Mesenchymal stem cell (in vitro differentiated cells and primary cell): Measurements from ENCODE around the gene UBA52.

Source experiments
- DNase-seq: peaks from one replicate; pipeline ENCODE4 v3.0.0-alpha.2; 2013
- H2AFZ ChIP-seq: one replicate; pipeline ENCODE4 v1.6.1; 2013; ENCODE audit warnings: low read depth, mild to moderate bottlenecking, control low read depth, inconsistent platforms, low read length, moderate library complexity
- H2AK5ac ChIP-seq: 2 replicates; pipeline ENCODE4 v1.6.1; 2013; ENCODE audit warnings: low read length, moderate library complexity, mild to moderate bottlenecking, inconsistent platforms; ENCODE audit not compliant: severe bottlenecking
- H2BK120ac ChIP-seq: one replicate; pipeline ENCODE4 v1.6.1; 2013; ENCODE audit warnings: low read depth, mild to moderate bottlenecking, inconsistent platforms, low read length, moderate library complexity
- H2BK12ac ChIP-seq, 2 experiments: one replicate each; pipeline ENCODE4 v1.6.1; 2013; ENCODE audit warnings: inconsistent platforms in 2 of 2, low read length in 2 of 2, mild to moderate bottlenecking in 2 of 2, moderate library complexity in 2 of 2, control low read depth in 1 of 2
- H2BK15ac ChIP-seq: one replicate; pipeline ENCODE4 v1.6.1; 2013; ENCODE audit warnings: mild to moderate bottlenecking, low read depth, inconsistent platforms; ENCODE audit not compliant: poor library complexity, severe bottlenecking
- H2BK5ac ChIP-seq: 2 replicates; pipeline ENCODE4 v1.6.1; 2013; ENCODE audit warnings: low read depth, mild to moderate bottlenecking, low read length, control low read depth, inconsistent platforms; ENCODE audit not compliant: poor library complexity, severe bottlenecking
- H3K14ac ChIP-seq, 2 experiments: one replicate each; pipeline ENCODE4 v1.6.1; 2013; ENCODE audit warnings: inconsistent platforms in 2 of 2, low read length in 2 of 2, control low read depth in 1 of 2, mild to moderate bottlenecking in 1 of 2, moderate library complexity in 1 of 2
- H3K18ac ChIP-seq, 2 experiments: one replicate each; pipeline ENCODE4 v1.6.1; 2013; ENCODE audit warnings: inconsistent platforms in 2 of 2, low read length in 2 of 2, control low read depth in 1 of 2, low read depth in 1 of 2, mild to moderate bottlenecking in 1 of 2
- H3K23ac ChIP-seq, 2 experiments: one replicate each; pipeline ENCODE4 v1.6.1; 2013; ENCODE audit warnings: inconsistent platforms in 2 of 2, low read length in 2 of 2, mild to moderate bottlenecking in 2 of 2, moderate library complexity in 2 of 2, control low read depth in 1 of 2
- H3K27ac ChIP-seq: 2 replicates; pipeline ENCODE4 v1.5.1; 2013; ENCODE audit warnings: mild to moderate bottlenecking, moderate library complexity, low read length, control low read depth, inconsistent platforms; ENCODE audit not compliant: poor library complexity, severe bottlenecking
- H3K27me3 ChIP-seq, 2 experiments: 2 replicates each; pipeline versions ENCODE4 v1.6.1 to v1.7.0; 2013; ENCODE audit warnings: low read length in 2 of 2, mild to moderate bottlenecking in 2 of 2, moderate library complexity in 2 of 2, control low read depth in 1 of 2, inconsistent platforms in 1 of 2; ENCODE audit not compliant: control insufficient read depth in 1 of 2, insufficient read depth in 1 of 2
- H3K36me3 ChIP-seq, 2 experiments: 2 replicates each; pipeline versions ENCODE4 v1.6.1 to v1.7.0; 2013; ENCODE audit warnings: low read length in 2 of 2, control low read depth in 1 of 2, inconsistent platforms in 1 of 2, low read depth in 1 of 2, mild to moderate bottlenecking in 1 of 2; ENCODE audit not compliant: insufficient read depth in 2 of 2, control insufficient read depth in 1 of 2
- H3K4ac ChIP-seq, 2 experiments: one replicate each; pipeline ENCODE4 v1.6.1; 2013; ENCODE audit warnings: inconsistent platforms in 2 of 2, low read length in 2 of 2, mild to moderate bottlenecking in 2 of 2, moderate library complexity in 2 of 2, control low read depth in 1 of 2, low read depth in 1 of 2
- H3K4me1 ChIP-seq: 2 replicates; pipeline ENCODE4 v1.6.1; 2013; ENCODE audit warnings: low read depth, low read length, control low read depth; ENCODE audit not compliant: control insufficient read depth, insufficient read depth
- H3K4me2 ChIP-seq: 2 replicates; pipeline ENCODE4 v1.6.1; 2013; ENCODE audit warnings: low read length, mild to moderate bottlenecking, inconsistent platforms; ENCODE audit not compliant: poor library complexity, severe bottlenecking
- H3K4me3 ChIP-seq, 2 experiments: 2 replicates each; pipeline versions ENCODE4 v1.5.1 to v1.7.0; 2013; ENCODE audit warnings: low read length in 2 of 2, mild to moderate bottlenecking in 2 of 2, control low read depth in 1 of 2, low read depth in 1 of 2; ENCODE audit not compliant: insufficient read depth in 1 of 2
- H3K79me1 ChIP-seq: replicated peaks from 2 replicates; pipeline ENCODE4 v1.6.1; 2013; ENCODE audit warnings: mild to moderate bottlenecking, control low read depth, low read length, inconsistent platforms; ENCODE audit not compliant: poor library complexity, severe bottlenecking
- H3K9ac ChIP-seq: 2 replicates; pipeline ENCODE4 v1.7.0; 2013; ENCODE audit warnings: mild to moderate bottlenecking, low read length, moderate library complexity
- H3K9me3 ChIP-seq: 2 replicates; pipeline ENCODE4 v1.7.0; 2013; ENCODE audit warnings: mild to moderate bottlenecking, low read length; ENCODE audit not compliant: control insufficient read depth
- H4K8ac ChIP-seq: one replicate; pipeline ENCODE4 v1.6.1; 2013; ENCODE audit warnings: inconsistent platforms, mild to moderate bottlenecking, low read length, moderate library complexity
- H4K91ac ChIP-seq: one replicate; pipeline ENCODE4 v1.6.1; 2013; ENCODE audit warnings: mild to moderate bottlenecking, low read length, inconsistent platforms
- WGBS: methylation state at CpG from one replicate; pipeline ENCODE4 v1.1.7; 2013; ENCODE audit warnings: mixed read lengths; 5-methylcytosine and 5-hydroxymethylcytosine counted together

UBA52 gene

DNA sequence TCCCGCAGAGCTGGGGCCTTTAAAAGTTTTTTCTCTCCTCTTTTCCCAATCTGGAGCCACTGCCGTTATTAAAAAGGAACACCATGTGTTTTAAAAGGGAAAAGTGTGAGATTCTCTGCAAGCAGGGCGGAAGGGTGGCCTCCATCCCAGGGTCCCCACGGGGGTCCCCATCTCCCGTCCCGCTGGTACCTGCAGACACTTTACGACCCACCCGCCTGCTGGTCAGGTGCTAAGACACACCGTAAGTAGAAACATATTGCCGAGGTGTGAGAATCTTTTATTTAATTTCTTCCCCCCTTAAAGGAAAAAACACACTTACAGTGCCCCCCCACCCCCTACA, 33.1 kb downstream of the UBA52 start:
- no peak overlapping the region for H2BK5ac ChIP-seq
- H3K4ac ChIP-seq, result no peak overlapping the region
- no peak overlapping the region for H3K14ac ChIP-seq
- peaks cover 26% of the 10 kb centered on the region for H3K4me1 ChIP-seq
- H2AFZ ChIP-seq, result no peak overlapping the region
- no peaks in the 10 kb centered on the region for H3K79me1 ChIP-seq
- no peak overlapping the region for H4K91ac ChIP-seq
- no peak for DNase-seq
- no peak overlapping the region for H2AK5ac ChIP-seq
- H3K27me3 ChIP-seq, result peaks cover 39 to 67% of the 10 kb centered on the region in 2 experiments
- no peak overlapping the region for H3K4me2 ChIP-seq
- no peak overlapping the region for H3K9ac ChIP-seq
- no peak overlapping the region for H2BK120ac ChIP-seq
- no peak overlapping the region for H2BK12ac ChIP-seq
- H3K9me3 ChIP-seq, result no peaks in the 10 kb centered on the region
- no peak overlapping the region for H2BK15ac ChIP-seq
- H3K36me3 ChIP-seq, result no peaks in the 10 kb centered on the region
- no peak overlapping the region for H3K27ac ChIP-seq
- no peak overlapping the region for H3K18ac ChIP-seq
- WGBS, result 14% methylated on average over 6 of the region's 10 CpGs
- H4K8ac ChIP-seq, result no peak overlapping the region
- no peak overlapping the region for H3K23ac ChIP-seq
- no peak overlapping the region for H3K4me3 ChIP-seq

DNA sequence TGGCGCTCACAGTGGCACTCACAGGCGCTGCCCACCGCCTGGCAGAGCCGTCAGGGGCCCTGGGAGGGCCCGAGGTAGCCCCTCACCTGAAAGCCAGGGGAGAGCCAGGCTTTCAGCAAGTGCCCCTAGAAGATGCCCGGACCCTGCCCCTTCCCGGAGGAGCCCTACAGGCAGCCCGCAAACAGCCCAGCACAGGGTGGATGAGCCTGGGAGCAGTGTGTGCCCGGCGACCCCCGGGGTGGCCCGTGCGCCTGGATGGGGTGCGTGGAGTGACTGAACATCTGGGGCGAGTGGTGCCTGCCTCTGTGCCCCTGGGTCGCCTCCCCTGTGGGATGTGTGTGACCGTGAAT, 33.5 kb downstream of the UBA52 start:
- H3K4me3 ChIP-seq, result peak overlapping the region in 1 of 2 experiments; percentile 62
- no peak overlapping the region for H2AFZ ChIP-seq
- no peak overlapping the region for H3K27ac ChIP-seq
- no peaks in the 10 kb centered on the region for H3K9me3 ChIP-seq
- H2BK15ac ChIP-seq, result no peak overlapping the region
- H3K4ac ChIP-seq, result peak overlapping the region in 1 of 2 experiments; percentile 13
- no peak overlapping the region for H2BK120ac ChIP-seq
- H3K4me1 ChIP-seq, result peaks cover 26% of the 10 kb centered on the region
- no peak overlapping the region for H2BK12ac ChIP-seq
- no peak overlapping the region for H3K4me2 ChIP-seq
- H3K23ac ChIP-seq, result peak overlapping the region in 1 of 2 experiments; percentile 34
- H3K14ac ChIP-seq, result peak overlapping the region in 1 of 2 experiments; percentile 35
- no peak overlapping the region for H3K9ac ChIP-seq
- H3K27me3 ChIP-seq, result peaks cover 43 to 69% of the 10 kb centered on the region in 2 experiments
- H3K36me3 ChIP-seq, result no peaks in the 10 kb centered on the region
- no peak overlapping the region for H4K91ac ChIP-seq
- no peak overlapping the region for H4K8ac ChIP-seq
- no peaks in the 10 kb centered on the region for H3K79me1 ChIP-seq
- H2BK5ac ChIP-seq, result no peak overlapping the region
- no peak overlapping the region for H3K18ac ChIP-seq
- 16% methylated on average over 17 of the region's 17 CpGs for WGBS
- H2AK5ac ChIP-seq, result no peak overlapping the region
- no peak for DNase-seq

DNA sequence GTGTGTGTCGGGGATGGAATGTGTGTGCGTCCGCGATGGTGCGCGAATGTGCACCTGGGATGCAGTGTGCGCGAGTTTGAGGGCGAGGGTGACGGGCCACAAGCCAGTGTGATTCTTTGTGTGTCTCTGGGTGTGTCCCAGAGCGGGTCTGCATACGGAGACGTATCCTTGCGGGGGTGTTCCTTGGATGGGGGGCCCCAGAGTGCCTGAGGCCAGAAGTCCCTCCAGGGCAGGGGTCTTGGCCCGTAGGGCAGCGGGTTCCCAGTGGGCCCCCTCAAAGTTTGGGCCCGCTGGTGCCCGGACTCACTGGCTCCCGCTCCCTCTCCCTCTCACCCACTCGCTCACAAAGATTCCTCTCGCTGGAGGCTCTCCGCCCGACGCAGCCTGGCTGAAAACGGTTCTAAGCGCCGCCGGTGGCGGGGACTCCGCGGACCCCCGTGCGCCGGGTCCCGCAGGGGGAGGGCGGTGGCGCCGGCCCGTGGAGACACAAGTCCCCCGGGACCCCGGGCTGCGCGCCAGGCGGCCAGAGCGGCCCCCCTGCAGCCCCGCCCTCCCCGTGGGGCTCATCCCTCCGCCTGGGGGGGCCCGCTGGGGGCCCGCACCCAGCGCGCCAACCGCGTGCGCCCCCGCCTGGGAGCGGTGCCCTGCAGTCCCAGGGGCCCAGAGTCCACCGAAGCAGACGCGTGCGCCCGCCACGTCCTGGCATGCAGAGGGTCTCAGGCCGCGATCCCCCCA, 34.1 kb downstream of the UBA52 start:
- Histone ChIP-seq H3K4me1 (peaks cover 30% of the 10 kb centered on the region), H3K27ac (no peak overlapping the region), H3K4me3 (peak overlapping the region in 1 of 2 experiments; percentile 62), H3K27me3 (peaks cover 47 to 73% of the 10 kb centered on the region in 2 experiments), H3K9me3 (no peaks in the 10 kb centered on the region), H4K91ac (no peak overlapping the region), H3K14ac (no peak overlapping the region), H4K8ac (no peak overlapping the region), H3K79me1 (no peaks in the 10 kb centered on the region), H3K4me2 (no peak overlapping the region), H3K18ac (no peak overlapping the region), H3K23ac (peak overlapping the region in 1 of 2 experiments; percentile 34), H3K4ac (peak overlapping the region in 1 of 2 experiments; percentile 13), H2BK120ac (no peak overlapping the region), H2AFZ (no peak overlapping the region), H2AK5ac (no peak overlapping the region), H2BK12ac (no peak overlapping the region), H3K9ac (no peak overlapping the region), H3K36me3 (no peaks in the 10 kb centered on the region), H2BK5ac (no peak overlapping the region), H2BK15ac (no peak overlapping the region)
- 4% methylated on average over 59 of the region's 65 CpGs for WGBS
- DNase-seq, result no peak

DNA sequence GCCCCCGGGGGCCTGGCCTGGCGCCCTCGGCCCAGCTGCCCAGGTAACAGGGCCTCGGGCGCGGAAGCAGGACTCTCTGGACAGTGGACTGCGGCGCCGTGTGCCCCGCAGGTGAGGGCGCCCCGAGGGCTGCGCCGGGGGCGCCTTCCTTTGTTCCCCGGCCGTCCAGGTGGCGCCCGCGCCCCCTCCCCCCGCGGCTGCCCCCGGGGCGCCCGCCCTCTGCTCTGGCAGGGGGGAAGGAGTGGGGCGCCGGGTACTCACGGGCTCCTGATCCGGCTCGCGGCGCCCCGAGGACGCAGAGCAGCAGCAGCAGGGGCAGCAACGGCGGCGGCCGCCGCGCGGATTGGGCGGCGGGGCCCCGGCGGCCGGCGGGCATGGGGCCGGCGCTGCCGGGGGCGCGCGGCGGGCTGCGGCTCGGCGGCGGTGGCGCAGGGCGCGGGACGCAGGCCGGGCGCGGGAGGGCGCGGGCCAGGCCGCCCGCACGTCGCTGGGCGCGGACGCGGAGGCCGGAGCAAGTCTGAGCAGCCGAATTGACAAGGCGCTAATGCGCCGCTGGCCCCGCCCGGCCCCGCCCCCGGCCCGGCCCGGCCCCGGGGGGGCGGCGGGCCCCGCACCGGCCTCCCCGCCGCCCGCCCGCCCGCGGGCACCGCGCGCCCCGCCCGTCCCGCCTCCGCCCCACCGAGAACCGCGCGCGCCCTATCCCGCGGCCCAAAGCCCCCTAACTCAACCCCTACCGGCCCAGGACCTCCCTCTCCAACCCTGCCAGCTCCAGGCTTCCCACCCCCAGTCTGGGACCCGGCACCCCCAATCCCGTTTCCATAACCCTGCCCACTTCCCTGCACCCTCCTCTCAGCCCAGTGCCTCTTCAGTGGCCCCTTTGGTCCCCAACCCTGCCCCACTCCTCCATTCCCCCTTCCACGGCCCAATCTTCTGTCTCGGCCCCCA, 34.9 kb downstream of the UBA52 start, which contains the start of gene CRLF1:
Gene CRLF1 (minus strand): TSS at position 519 of the 945 bp plus-strand sequence. CDS start 143 bp downstream, at position 376.
- Histone ChIP-seq H3K4ac (no peak within 1 kb of the TSS), H3K79me1 (no peaks in the 10 kb centered on the region), H3K9ac (peak within 1 kb of the TSS; percentile 26), H2AFZ (no peak within 1 kb of the TSS), H3K4me1 (peaks cover 36% of the 10 kb centered on the region), H2BK5ac (no peak within 1 kb of the TSS), H3K27ac (no peak within 1 kb of the TSS), H3K4me2 (no peak within 1 kb of the TSS), H3K9me3 (no peaks in the 10 kb centered on the region), H4K8ac (no peak within 1 kb of the TSS), H3K4me3 (peak within 1 kb of the TSS in 1 of 2 experiments; percentile 65), H3K27me3 (peaks cover 53 to 81% of the 10 kb centered on the region in 2 experiments), H2BK12ac (no peak within 1 kb of the TSS), H3K18ac (no peak within 1 kb of the TSS), H2BK120ac (no peak within 1 kb of the TSS), H3K36me3 (no peaks in the 10 kb centered on the region), H3K14ac (no peak within 1 kb of the TSS), H2BK15ac (no peak within 1 kb of the TSS), H3K23ac (no peak within 1 kb of the TSS), H2AK5ac (no peak within 1 kb of the TSS), H4K91ac (no peak within 1 kb of the TSS)
- WGBS, result 2% methylated on average over 48 of the region's 116 CpGs
- DNase-seq, result no peak
